ENCODE measurements around the gene ANKRD39.

GRCh38 chr2:96899413-96899741 lies 41.6 kb upstream of the ANKRD39 start:
- TF ChIP-seq POLR2A (IDR thresholded peaks at IDR 0.05) (no peak), CTCF (IDR thresholded peaks at IDR 0.05) (no peak)

All from right lobe of liver (tissue), 4 donors.